Stimulated activated CD4-positive, alpha-beta T cell treated with anti-CD3 and anti-CD28 coated beads, Interleukin-4, amount 100 ng/mL, for 4 hours (primary cell): ENCODE results near the gene CKMT2.
"Not testable (repeated sequence)": the region's sequence is repeated elsewhere in the genome, so short reads cannot be mapped to it uniquely, and the experiment has no call there.

ENCODE experiments used
- DNase-seq, 2 experiments: peaks; one replicate each; pipeline ENCODE4 v3.0.0-alpha.2; 2020

CKMT2 gene

GRCh38 chr5:81253875-81254274 lies 20.8 kb downstream of the CKMT2 start:
- DNase-seq = no peak

GRCh38 chr5:81254886-81255559 lies 21.9 kb downstream of the CKMT2 start:
- DNase-seq = no peak

GRCh38 chr5:81256766-81257165 lies 23.6 kb downstream of the CKMT2 start:
- no peak for DNase-seq

- not testable (repeated sequence) for DNase-seq
Measured at GRCh38 chr5:81262796-81263195, 29.7 kb downstream of the CKMT2 start.

GRCh38 chr5:81265101-81265500 lies 32.0 kb downstream of the CKMT2 start:
- no peak for DNase-seq

- no peak for DNase-seq
Measured at GRCh38 chr5:81268521-81269196, 35.5 kb downstream of the CKMT2 start.

DNA sequence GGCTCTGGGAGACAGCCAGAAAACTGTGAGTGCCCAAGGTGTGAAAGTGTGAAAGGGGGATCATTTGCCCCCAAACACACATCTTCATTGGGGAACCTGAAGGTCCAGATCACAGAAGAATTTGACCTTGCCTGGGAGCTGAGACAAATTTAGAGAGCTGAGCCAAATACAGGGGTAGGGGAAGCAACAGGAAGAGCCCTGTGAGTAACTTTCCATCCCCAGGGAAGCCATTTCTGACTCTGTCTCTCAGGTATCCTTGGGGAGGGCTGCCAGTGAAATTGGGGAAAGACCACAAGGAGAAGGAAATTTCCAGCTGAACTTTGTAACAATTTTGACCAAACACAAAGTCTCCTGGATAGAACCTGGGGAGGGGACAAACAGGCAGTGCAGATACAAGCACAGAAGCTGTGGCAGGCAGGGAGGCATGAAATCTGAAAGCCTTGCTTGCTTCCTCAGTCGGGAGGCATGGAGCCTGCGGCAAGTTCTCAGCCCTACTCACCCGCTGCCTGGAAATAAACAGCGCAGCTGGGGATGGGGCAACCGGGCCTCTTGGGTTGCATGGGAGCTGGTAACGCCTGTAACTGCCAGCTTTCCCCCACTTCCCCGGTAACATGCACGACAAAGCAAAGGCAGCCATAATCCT lies 36.8 kb downstream of the CKMT2 start:
- no peak for DNase-seq

GRCh38 chr5:81270394-81271027 lies 37.4 kb downstream of the CKMT2 start:
- not testable (repeated sequence) for DNase-seq

GRCh38 chr5:81283976-81284375 lies 50.9 kb downstream of the CKMT2 start:
- DNase-seq = no peak

DNA sequence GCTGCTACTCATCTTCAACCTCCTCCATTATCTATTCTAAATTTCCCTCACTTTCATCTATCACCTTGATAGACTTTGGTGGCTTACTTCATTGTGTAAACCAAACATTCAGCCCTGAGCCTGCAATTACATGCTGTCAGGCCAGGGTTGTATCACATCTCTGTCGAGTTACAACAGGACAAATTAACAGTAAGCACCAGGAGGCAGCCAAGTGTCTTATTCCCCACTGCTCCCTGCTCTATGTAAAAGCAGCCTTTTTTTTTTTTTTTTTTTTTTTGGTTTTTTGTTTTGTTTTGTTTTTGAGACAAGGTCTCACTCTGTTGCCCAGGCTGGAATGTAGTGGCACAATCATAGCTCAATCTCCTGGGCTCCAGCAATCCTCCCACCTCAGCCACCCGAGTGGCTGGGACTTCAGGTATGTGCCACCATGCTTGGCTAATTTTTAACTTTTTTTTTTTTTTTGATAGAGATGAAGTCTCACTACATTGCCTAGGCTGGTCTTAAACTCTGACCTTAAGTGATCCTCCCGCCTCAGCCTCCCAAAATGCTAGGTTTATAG lies 53.0 kb downstream of the CKMT2 start:
- no peak for DNase-seq

- DNase-seq = no peak
Measured at GRCh38 chr5:81288021-81288433, 54.9 kb downstream of the CKMT2 start.

GRCh38 chr5:81290146-81290545 lies 57.0 kb downstream of the CKMT2 start:
- no peak for DNase-seq

- no peak for DNase-seq
Measured at GRCh38 chr5:81292130-81292529, 59.0 kb downstream of the CKMT2 start.

- DNase-seq = not testable (repeated sequence)
Measured at GRCh38 chr5:81294021-81294420, 60.9 kb downstream of the CKMT2 start.

GRCh38 chr5:81297531-81297930 lies 64.4 kb downstream of the CKMT2 start:
- no peak for DNase-seq

DNA sequence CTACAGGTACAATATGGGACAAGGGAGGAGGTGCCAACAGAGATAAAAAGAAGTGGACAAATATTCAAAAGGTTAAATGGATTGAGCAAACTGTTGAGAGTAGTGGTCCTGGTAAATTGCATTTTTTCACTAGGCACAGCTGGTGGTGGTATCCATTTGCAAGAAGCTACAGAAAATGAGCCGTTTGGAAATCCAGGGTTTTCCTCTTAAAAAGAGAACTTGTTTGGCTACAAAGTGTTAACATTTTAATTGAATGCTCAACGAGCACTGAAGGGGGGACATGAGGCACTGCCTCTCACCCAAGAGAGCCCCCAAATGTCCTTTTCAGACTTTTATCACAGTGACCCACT lies 67.8 kb downstream of the CKMT2 start:
- DNase-seq = no peak

DNA sequence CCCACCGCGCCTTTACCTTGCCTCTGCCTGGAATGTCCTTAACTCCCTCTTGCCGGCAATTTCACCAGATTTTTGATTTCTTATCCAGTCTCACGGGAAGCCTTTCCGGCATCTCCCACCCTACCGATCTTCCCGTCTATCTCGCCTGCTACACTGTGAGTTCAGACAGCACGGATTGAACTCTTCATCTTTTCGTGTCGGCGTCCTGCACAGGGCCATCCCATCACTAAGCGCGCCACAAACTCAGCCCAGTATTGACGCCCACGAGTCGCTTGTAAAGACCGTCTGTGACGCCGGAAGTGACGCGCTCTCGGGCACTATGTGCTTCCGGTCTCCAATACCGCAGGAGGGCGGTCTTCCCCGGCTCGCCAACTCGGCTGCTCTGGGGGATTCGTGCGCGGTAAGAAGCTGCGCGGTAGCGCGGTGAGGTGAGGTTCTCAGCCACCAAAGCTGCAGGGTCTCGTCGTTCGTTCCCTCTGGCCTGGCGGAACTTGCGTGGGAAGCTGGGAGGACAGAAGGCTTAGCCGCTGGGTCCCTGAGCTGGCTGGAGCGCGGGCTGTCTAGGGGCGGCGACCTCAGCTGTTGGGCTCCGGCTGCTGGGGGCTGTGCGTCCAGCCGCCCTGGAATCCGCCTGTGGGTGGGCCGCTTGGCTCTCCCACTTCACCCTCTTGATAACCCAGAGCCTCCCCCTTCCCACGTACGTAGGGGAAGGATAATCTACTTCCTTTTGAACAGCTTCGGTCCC lies 68.3 kb downstream of the CKMT2 start, which contains the start of gene ZCCHC9:
ZCCHC9 (plus strand) TSS at position 317 of the 745 bp plus-strand sequence. CDS start 3,171 bp downstream, outside the sequence.
- peak; percentile 88 to 91 for DNase-seq

DNA sequence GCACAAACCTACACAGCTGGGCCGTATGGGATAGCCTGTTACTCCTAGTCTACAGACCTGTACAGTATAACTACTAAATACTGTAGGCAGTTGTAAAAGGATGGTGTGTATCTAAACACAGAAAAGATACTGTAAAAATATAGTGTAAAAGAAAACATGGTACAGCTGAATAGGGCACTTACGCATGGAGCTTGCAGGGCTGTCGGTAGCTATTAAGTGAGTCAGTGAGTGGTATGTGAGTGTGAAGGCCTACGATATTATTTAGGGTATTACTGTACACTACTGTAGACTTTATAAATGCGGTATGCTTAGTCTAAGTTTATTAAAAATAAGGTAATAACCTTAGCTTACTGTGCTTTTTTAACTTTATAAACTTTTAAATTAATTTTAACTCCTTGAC lies 69.5 kb downstream of the CKMT2 start:
- DNase-seq = no peak

DNA sequence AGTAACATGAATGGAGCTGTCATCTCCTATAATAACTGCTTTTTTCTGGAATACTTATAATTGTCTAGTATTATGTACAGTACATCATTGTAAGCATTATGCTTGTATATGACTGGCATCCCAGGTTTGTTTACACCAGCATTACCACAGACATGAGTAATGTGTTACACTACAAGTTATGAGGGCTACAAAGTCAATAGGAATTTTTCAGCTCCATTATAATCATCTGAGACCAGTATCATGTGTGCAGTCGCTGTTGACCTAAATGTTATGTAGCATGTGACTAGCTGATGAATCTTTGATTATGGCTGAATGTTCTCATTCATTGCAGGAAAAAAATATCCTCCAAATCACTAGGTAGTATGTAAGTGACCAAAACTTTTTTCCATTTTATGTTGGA lies 70.4 kb downstream of the CKMT2 start:
- DNase-seq = no peak

GRCh38 chr5:81305785-81306184 lies 72.7 kb downstream of the CKMT2 start:
- DNase-seq = no peak

GRCh38 chr5:81308836-81309235 lies 75.7 kb downstream of the CKMT2 start:
- no peak for DNase-seq

- DNase-seq = no peak
Measured at GRCh38 chr5:81310402-81311063, 77.4 kb downstream of the CKMT2 start.
